NCI-H526 treated with DMSO at 0.1 percent for 48 hours (cell line): ENCODE measurements around the gene RAB43.
"Not testable (repeated sequence)": the region's sequence is repeated elsewhere in the genome, so short reads cannot be mapped to it uniquely, and the experiment has no call there.

Experiments used
- DNase-seq: peaks from one replicate; lab custom pipeline; 2025; lab: John Stamatoyannopoulos, UW

Gene RAB43

GRCh38 chr3:129095285-129095684 is 26.3 kb downstream of the RAB43 start:
- DNase-seq = no peak

DNA sequence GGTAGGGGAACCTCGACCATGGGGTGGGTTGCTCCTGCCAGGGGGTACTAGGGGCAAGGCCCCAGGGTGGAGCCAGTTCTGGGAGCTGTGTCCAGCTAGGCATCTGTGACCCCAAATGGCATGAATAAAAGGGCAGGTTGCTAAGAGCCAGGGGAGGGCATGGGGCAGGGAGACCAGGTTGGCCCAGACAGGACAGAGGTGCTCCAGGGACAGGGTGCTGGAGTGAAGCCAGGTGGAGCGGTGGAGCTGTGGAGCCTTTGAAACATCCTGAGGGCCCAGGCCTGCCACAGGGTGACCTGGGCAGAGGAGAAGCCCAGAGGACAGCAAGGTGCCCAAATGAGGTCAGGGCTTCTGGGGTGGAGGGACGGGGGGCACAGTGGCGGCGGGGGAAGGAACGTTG is 33.3 kb downstream of the RAB43 start:
- not testable (repeated sequence) for DNase-seq

- not testable (repeated sequence) for DNase-seq
Measured at GRCh38 chr3:129087904-129088303, 33.7 kb downstream of the RAB43 start.

- no peak for DNase-seq
Measured at GRCh38 chr3:129087138-129087702, 34.4 kb downstream of the RAB43 start.

DNA sequence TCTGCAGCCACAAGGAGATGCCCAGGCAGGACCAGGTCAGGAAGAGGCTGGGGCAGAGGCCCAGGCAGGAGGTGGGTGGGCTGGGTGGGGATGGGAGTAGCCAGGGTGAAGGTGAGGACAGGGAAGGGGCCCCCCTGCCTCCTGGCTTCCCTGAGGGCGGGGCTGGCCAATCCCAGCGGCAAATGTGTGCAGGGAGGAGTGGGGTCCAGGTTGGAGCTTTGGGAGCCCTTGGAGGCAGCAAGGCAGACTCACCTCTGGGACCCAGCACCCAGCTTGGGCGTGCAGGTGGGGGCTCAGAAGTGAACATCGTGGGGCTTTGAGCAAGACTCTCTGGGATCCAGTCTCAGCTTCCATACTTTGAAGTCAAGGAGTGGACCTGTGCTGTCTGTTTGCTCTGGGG is 35.8 kb downstream of the RAB43 start:
- no peak for DNase-seq

DNA sequence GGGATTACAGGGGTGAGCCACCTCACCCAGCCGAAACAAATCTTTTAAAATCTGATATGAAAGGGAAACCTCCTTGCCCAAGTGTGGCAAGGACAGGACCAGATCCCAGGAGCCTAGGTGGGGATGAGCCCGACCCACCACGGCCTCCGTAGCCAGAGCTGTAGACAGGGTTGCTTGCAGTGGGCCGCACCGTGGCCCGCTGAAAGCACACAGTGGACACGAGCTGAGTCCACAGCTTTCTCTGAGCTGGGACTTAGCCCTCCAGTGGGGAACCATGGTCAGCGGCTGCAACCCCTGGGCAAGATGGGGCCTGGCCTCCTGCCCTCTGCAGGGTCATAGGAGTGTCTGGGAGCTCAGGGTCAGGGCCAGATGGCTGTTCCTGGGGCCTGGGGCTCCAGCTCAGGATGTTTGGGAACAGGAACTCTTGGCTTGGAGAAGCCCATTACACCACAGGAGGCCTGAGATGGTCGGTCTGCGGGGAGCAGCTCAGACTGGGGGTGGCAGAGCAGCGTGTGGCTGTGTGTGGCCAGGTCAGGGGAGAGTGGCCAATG is 36.4 kb downstream of the RAB43 start:
- DNase-seq = no peak

DNA sequence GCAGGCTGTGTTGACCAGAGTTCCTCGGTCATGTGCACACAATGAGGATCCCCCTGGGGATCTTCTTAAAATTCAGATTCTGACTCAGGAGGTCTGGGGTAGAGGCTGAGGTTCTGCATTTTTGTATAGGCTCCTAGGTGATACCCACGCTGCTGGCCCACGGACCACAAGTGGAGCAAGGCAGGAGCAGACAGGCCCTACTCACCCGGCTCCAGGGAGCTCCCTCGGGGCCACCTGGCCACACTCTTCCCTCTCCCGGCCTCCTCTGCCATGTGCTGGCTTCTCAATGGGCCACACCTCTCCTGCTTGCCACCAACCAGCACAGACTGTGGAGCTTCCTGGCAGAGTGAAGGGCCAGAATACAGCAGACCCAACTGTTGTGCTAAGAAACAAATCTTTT is 37.1 kb downstream of the RAB43 start:
- DNase-seq = no peak

- DNase-seq = no peak
Measured at GRCh38 chr3:129082026-129082425, 39.6 kb downstream of the RAB43 start.

DNA sequence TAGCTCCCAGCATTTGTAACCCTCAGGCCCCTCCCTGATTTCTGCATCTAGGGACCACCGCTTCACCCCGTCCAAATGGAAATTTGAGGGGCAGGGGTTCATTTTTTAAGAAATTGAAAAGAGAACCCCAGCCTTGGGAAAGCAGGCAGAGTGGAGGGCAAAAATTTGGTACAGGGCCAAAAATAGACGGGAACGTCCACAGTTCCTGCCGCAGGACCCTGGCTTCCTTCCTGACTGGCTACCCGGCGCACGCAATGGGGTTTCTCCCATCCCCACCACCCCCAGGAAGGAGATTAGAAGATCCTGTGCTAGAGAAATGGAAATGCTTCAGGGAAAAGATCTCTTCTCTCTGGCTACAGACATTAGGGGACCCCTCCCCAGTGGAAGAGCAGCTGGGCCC is 40.1 kb downstream of the RAB43 start:
- DNase-seq = no peak

DNA sequence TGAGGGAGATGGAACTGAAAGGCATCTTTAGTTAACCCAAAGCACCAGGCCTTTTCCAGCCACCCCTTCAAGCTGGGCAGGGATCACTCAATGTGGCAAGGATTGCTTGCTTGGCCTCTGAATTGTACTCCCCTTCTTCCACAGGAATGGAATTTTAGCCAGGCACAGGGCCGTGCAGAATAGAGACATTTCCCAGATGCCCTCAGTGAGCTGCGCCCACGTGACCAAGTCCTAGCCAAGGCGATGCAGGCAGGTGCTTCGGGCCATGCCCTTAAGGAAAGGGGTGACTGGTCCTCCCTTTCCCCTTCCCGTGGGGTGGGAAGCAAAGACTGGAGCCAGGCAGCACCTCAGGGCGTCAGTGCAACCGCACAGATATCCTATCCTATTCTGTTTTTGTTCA is 43.1 kb downstream of the RAB43 start:
- DNase-seq = no peak

DNA sequence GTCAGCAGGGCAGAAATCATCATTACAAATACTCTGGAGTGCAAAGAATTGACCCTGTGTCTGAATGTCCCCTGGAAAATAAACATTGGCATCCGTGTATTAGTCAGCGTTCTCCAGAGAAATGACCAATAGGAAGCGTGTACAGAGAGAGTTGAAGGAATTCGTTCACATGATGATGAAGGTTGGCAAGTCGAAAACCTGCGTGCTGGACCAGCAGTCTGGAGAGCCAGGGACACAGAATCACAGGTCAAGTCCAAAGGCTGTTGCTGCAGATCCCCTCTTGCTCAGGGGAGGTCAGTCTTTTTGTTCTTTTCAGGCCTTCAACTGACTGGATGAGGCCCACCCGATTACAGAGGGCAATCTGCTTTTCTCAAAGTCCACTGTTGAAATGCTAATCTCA is 44.4 kb downstream of the RAB43 start:
- DNase-seq = no peak

GRCh38 chr3:129070086-129070885 is 51.3 kb downstream of the RAB43 start:
- DNase-seq = no peak

- DNase-seq = not testable (repeated sequence)
Measured at GRCh38 chr3:129069313-129070085, 52.1 kb downstream of the RAB43 start.

GRCh38 chr3:129068291-129068886 is 53.2 kb downstream of the RAB43 start:
- DNase-seq = no peak

GRCh38 chr3:129067719-129068118 is 53.9 kb downstream of the RAB43 start:
- not testable (repeated sequence) for DNase-seq

- DNase-seq = no peak
Measured at GRCh38 chr3:129065720-129066073, 55.9 kb downstream of the RAB43 start.

GRCh38 chr3:129065016-129065719 is 56.4 kb downstream of the RAB43 start:
- DNase-seq = no peak

GRCh38 chr3:129063841-129064482 is 57.6 kb downstream of the RAB43 start:
- no peak for DNase-seq

DNA sequence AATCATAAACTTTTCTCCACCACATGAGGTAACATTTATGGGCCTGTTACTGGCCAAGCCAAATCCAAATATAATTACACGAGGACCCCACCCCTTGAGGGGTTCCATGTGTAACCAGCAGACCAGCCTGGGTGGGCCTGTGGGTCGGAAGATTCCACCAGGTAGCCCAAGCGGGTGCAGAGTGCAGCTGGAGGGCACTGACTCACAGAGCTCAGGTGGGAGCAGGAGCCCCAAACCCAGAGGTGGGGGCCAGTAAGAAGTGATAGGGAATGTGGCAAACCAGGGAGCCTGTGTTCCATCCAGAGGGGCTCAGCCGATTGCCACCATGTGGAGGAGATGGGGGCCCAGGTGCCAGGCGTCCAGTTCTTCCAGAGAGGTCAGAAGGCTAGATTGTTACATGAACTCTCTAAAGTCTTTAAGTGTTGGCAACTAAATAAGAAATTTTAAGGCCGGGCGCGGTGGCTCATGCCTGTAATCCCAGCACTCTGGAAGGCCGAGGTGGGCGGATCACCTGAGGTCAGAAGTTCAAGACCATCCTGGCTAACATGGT is 58.4 kb downstream of the RAB43 start:
- no peak for DNase-seq

DNA sequence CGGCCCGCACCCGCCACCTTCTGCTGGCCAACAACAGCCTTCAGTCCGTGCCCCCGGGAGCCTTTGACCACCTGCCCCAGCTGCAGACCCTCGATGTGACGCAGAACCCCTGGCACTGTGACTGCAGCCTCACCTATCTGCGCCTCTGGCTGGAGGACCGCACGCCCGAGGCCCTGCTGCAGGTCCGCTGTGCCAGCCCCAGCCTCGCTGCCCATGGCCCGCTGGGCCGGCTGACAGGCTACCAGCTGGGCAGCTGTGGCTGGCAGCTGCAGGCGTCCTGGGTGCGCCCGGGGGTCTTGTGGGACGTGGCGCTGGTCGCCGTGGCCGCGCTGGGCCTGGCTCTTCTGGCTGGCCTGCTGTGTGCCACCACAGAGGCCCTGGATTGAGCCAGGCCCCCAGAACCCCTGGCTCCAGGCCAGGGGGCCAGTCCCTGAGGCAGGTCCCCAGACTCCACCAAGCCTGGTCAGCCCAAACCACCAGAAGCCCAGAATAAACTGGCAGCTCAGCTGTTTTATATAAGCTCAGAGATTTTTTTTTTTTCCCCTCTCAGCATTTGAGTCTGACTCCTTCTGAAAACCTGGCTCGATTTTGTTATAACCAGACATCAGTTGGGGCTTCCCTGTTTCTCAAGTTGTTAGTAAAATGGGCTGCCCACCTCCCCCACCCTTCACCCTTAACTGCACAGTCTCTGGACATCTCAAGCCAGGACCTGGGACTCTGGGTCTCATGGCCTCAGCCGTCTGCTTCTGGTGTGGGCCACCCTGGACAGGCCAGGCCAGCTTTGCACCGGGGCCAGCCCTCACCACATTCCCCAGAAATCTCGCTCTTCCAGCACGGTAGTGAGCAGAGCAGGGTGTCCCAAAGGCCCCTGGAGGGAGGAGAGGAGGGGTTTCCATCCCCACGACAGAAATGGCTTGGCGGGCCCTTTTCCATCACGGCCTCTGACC is 59.4 kb downstream of the RAB43 start:
- DNase-seq = no peak
